Vagina (tissue), 2 donors: ENCODE data around the gene TMEM255B.

Source experiments
- POLR2A ChIP-seq, 2 donors: fragments of 450-650 bp; IDR thresholded peaks; one replicate each; pipeline ENCODE4 v1.6.1; 2017; ENCODE audit warnings: antibody characterized with exemption in 2 of 2, mild to moderate bottlenecking in 2 of 2, moderate library complexity in 2 of 2
- POLR2AphosphoS5 ChIP-seq, 2 donors: sonication (generic); formaldehyde crosslinking; IDR thresholded peaks; one replicate each; pipeline ENCODE4 v1.9.0; 2017; ENCODE audit warnings: antibody characterized with exemption in 2 of 2, mild to moderate bottlenecking in 2 of 2, low read depth in 1 of 2; ENCODE audit not compliant: insufficient read depth in 1 of 2
- TF ChIP-seq, protein P1 (sequence below), 3 experiments: fragments of 450-650 bp in 2 of 3; fragments of 200-600 bp in 1 of 3; sonication (generic) in 1 of 3; IDR thresholded peaks; one replicate each; pipeline ENCODE4 v1.5.1; 2017 to 2019; ENCODE audit warnings: antibody characterized with exemption in 3 of 3, mild to moderate bottlenecking in 2 of 3, moderate library complexity in 2 of 3

DNA sequence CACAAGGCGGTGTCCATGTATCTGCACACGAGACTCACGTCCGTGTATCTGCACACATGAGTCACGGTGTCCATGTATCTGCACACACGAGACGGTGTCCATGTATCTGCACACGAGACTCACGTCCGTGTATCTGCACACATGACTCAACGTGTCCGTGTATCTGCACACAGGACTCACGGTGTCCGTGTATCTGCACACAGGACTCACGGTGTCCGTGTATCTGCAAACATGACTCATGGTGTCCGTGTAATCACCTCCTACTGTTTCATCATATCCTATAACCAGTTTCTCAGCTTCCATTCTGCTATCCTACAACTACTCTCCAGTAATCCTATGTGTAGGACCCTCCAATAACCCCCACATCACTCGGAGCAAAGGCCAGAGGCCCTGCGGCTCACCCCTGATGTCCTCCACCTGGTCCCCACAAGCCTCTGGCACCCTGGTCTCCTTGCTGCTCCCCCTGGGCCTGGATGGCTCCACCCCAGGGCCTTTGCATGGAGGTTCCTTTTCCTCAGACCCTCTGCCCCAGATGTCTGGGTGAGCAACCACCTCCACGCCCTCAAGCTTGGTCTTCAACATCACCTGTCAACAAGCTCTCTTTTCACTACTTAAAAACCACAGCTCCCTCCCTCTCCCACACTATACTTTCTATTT is 2.5 kb upstream of the TMEM255B start:
- TF ChIP-seq, protein P1, sequence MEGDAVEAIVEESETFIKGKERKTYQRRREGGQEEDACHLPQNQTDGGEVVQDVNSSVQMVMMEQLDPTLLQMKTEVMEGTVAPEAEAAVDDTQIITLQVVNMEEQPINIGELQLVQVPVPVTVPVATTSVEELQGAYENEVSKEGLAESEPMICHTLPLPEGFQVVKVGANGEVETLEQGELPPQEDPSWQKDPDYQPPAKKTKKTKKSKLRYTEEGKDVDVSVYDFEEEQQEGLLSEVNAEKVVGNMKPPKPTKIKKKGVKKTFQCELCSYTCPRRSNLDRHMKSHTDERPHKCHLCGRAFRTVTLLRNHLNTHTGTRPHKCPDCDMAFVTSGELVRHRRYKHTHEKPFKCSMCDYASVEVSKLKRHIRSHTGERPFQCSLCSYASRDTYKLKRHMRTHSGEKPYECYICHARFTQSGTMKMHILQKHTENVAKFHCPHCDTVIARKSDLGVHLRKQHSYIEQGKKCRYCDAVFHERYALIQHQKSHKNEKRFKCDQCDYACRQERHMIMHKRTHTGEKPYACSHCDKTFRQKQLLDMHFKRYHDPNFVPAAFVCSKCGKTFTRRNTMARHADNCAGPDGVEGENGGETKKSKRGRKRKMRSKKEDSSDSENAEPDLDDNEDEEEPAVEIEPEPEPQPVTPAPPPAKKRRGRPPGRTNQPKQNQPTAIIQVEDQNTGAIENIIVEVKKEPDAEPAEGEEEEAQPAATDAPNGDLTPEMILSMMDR (IDR thresholded peaks at IDR 0.05) = no peak
- TF ChIP-seq POLR2A (IDR thresholded peaks at IDR 0.05) (no peak), POLR2AphosphoS5 (IDR thresholded peaks at IDR 0.05; ENCODE audit: insufficient read depth in 1 of 2, low read depth in 1 of 2) (no peak)
